Activated CD8-positive, alpha-beta memory T cell treated with anti-CD3 and anti-CD28 coated beads for 1 hour (primary cell): Measurements from ENCODE around the gene RAB35.
A peak's percentile ranks its signal among the peaks of the same experiment; 100 is the strongest.

ENCODE experiments used
- DNase-seq, 2 donors: peaks; one replicate each; pipeline ENCODE4 v3.0.0-alpha.2; 2020; ENCODE audit warnings: low read depth in 1 of 2; ENCODE audit errors: extremely low read depth in 1 of 2

The RAB35 gene

GRCh38 chr12:120134307-120134980, 17.9 kb upstream of the RAB35 start:
- no peak for DNase-seq

GRCh38 chr12:120132863-120133385, 16.4 kb upstream of the RAB35 start:
- DNase-seq = no peak

GRCh38 chr12:120132054-120132836, 15.7 kb upstream of the RAB35 start:
- no peak for DNase-seq

GRCh38 chr12:120131116-120131515, 14.6 kb upstream of the RAB35 start:
- DNase-seq = no peak

- DNase-seq = no peak
Observed at GRCh38 chr12:120130011-120130410, 13.5 kb upstream of the RAB35 start.

GRCh38 chr12:120126635-120127005, 10.1 kb upstream of the RAB35 start:
- no peak for DNase-seq

GRCh38 chr12:120125792-120126634, 9.5 kb upstream of the RAB35 start:
- no peak for DNase-seq

- DNase-seq = no peak
Observed at GRCh38 chr12:120125029-120125428, 8.5 kb upstream of the RAB35 start.

- DNase-seq = no peak
Observed at GRCh38 chr12:120121766-120122293, 5.3 kb upstream of the RAB35 start.

GRCh38 chr12:120121343-120121742, 4.8 kb upstream of the RAB35 start:
- DNase-seq = no peak

GRCh38 chr12:120119271-120119973, 2.9 kb upstream of the RAB35 start:
- DNase-seq = no peak

- DNase-seq = no peak
Observed at GRCh38 chr12:120118321-120119061, 1.9 kb upstream of the RAB35 start.

GRCh38 chr12:120117961-120118320, 1.4 kb upstream of the RAB35 start:
- DNase-seq = no peak

GRCh38 chr12:120116792-120117651, 469 bp upstream of the RAB35 start:
- peak; percentile 92 to 97 for DNase-seq

- no peak for DNase-seq
Observed at GRCh38 chr12:120115692-120116440, 687 bp downstream of the RAB35 start.

GRCh38 chr12:120115066-120115465, 1.5 kb downstream of the RAB35 start:
- no peak for DNase-seq

GRCh38 chr12:120110550-120111501, 5.7 kb downstream of the RAB35 start:
- DNase-seq = peak in 1 of 2 donors; percentile 11
